ENCODE measurements around the gene RNF13.

- TF ChIP-seq CTCF (IDR thresholded peaks at IDR 0.05) (no peak), POLR2A (IDR thresholded peaks at IDR 0.05) (no peak)
These were observed 59.6 kb downstream of the RNF13 start for GRCh38 chr3:149872589-149872988.

Data from prostate gland (tissue), 2 donors.